K562 (cell line): ENCODE measurements around the gene SLC6A7. TPM values are rescaled to one million over a fixed set of nuclear protein-coding genes. Genes with fewer than 3 reads are reported as not detected.

ENCODE experiments used
- CAMTA2 ChIP-seq: fragments of 250-450 bp; sonication (Bioruptor Pico); conservative IDR thresholded peaks from 2 replicates; pipeline ENCODE4 v1.5.1; 2022
- CBFA2T2 ChIP-seq: fragments of 450-650 bp; conservative IDR thresholded peaks from 2 replicates; pipeline ENCODE4 v1.6.1; 2017; ENCODE audit warnings: mild to moderate bottlenecking
- CBX3 ChIP-seq, 2 experiments: IDR thresholded peaks; 1 replicate in 1 of 2; 2 replicates in 1 of 2; pipeline ENCODE4 v1.6.1; 2012; ENCODE audit warnings: inconsistent platforms in 2 of 2, low read length in 2 of 2, borderline replicate concordance in 1 of 2, control low read depth in 1 of 2
- MBD2 ChIP-seq: sonication (generic); IDR thresholded peaks from 2 replicates; pipeline ENCODE4 v1.6.1; 2016; ENCODE audit warnings: low read depth, borderline replicate concordance
- MTF1 ChIP-seq: fragments of 250-450 bp; sonication (Bioruptor Pico); IDR thresholded peaks from 2 replicates; pipeline ENCODE4 v1.9.0; 2021; ENCODE audit warnings: moderate library complexity, mild to moderate bottlenecking, inconsistent platforms, borderline replicate concordance
- POLR2A ChIP-seq: fragments of 450-650 bp; conservative IDR thresholded peaks from 2 replicates; pipeline ENCODE4 v1.6.1; 2016
- RAD21 ChIP-seq, 2 experiments: fragments of 250-450 bp in 1 of 2; fragments of 450-650 bp in 1 of 2; sonication (Bioruptor Pico) in 1 of 2; formaldehyde crosslinking in 1 of 2; IDR thresholded peaks in 1 of 2; conservative IDR thresholded peaks in 1 of 2; 2 replicates each; pipeline versions ENCODE4 v1.4.0 to v1.8.0; 2020 to 2022; ENCODE audit warnings: mild to moderate bottlenecking in 2 of 2, moderate library complexity in 1 of 2
- REST ChIP-seq, 2 experiments: fragments of 450-650 bp; formaldehyde crosslinking in 1 of 2; IDR thresholded peaks; 2 replicates each; pipeline versions ENCODE4 v1.4.0 to v1.6.1; 2014 to 2020; ENCODE audit warnings: mild to moderate bottlenecking in 2 of 2, borderline replicate concordance in 1 of 2, low read depth in 1 of 2
- ZNF165 ChIP-seq: fragments of 250-450 bp; sonication (Bioruptor Pico); IDR thresholded peaks from 2 replicates; pipeline ENCODE4 v1.4.0; 2020; ENCODE audit warnings: borderline replicate concordance
- ZNF354B ChIP-seq: fragments of 250-450 bp; sonication (Bioruptor Pico); IDR thresholded peaks from 2 replicates; pipeline ENCODE4 v1.4.0; 2020
- polyA plus RNA-seq, 8 experiments: library from polyadenylated mRNA; depleted of rRNA in 4 of 8; stranded (reverse) in 5 of 8; unstranded in 3 of 8; fragments of >200 nt; fragmentation: Nextera tagmentation in 2 of 8; fragmentation: Illumina TruSeq in 1 of 8; extraction: Ambion mirVana in 2 of 8; extraction: Trizol in 1 of 8; gene quantifications; 2 replicates each; pipeline versions ENCODE4 v1.2.1 to v1.2.3, GENCODE V29; 2011 to 2014; ENCODE audit warnings: inconsistent platforms in 1 of 8, missing spikeins in 1 of 8
- total RNA-seq, 7 experiments: library from RNA; depleted of rRNA in 6 of 7; stranded (reverse); fragments of >200 nt in 6 of 7; fragmentation: Illumina TruSeq in 2 of 7; extraction: Trizol in 2 of 7; gene quantifications; 2 replicates each; pipeline versions ENCODE4 v1.2.1 to v1.2.3, GENCODE V29; 2011 to 2021; ENCODE audit warnings: low replicate concordance in 1 of 7
- TF ChIP-seq, protein P1 (sequence below), 2 experiments: IDR thresholded peaks; 2 replicates each; pipeline ENCODE4 v1.6.1; 2012; ENCODE audit warnings: improper control_type of control experiment in 2 of 2, low read depth in 2 of 2, low read length in 2 of 2, borderline replicate concordance in 1 of 2

Gene SLC6A7
- total and polyA plus RNA-seq, 9 of the 15 experiments (the other 6 are each of a cell fraction or from before 2014, with no cell fraction given): not detected

GRCh38 chr5:150256410-150257064 is 66.7 kb downstream of the SLC6A7 start (continued):
- peak; percentile 41; the same call in 1 of the 2 replicates for TF ChIP-seq REST (IDR thresholded peaks at IDR 0.05; ENCODE audit: borderline replicate concordance)
- TF ChIP-seq REST (CRISPR knock-in tag; IDR thresholded peaks at IDR 0.05; ENCODE audit: low read depth): no peak
- no peak for TF ChIP-seq CBX3 (IDR thresholded peaks at IDR 0.05; ENCODE audit: borderline replicate concordance in 1 of 2, low read length in 2 of 2)
- no peak for TF ChIP-seq POLR2A
- no peak for TF ChIP-seq ZNF165 (CRISPR knock-in tag)
- no peak for TF ChIP-seq ZNF354B (CRISPR knock-in tag)
- TF ChIP-seq RAD21 (CRISPR knock-in tag; conservative IDR thresholded peaks at IDR 0.05 in 1 of 2, IDR thresholded peaks at IDR 0.05 in 1 of 2): peak; percentile 35 to 58; a peak in 3 of 4 replicates
- TF ChIP-seq MTF1 (CRISPR knock-in tag): no peak
- TF ChIP-seq CBFA2T2: no peak
- no peak for TF ChIP-seq MBD2
- TF ChIP-seq, protein P1, sequence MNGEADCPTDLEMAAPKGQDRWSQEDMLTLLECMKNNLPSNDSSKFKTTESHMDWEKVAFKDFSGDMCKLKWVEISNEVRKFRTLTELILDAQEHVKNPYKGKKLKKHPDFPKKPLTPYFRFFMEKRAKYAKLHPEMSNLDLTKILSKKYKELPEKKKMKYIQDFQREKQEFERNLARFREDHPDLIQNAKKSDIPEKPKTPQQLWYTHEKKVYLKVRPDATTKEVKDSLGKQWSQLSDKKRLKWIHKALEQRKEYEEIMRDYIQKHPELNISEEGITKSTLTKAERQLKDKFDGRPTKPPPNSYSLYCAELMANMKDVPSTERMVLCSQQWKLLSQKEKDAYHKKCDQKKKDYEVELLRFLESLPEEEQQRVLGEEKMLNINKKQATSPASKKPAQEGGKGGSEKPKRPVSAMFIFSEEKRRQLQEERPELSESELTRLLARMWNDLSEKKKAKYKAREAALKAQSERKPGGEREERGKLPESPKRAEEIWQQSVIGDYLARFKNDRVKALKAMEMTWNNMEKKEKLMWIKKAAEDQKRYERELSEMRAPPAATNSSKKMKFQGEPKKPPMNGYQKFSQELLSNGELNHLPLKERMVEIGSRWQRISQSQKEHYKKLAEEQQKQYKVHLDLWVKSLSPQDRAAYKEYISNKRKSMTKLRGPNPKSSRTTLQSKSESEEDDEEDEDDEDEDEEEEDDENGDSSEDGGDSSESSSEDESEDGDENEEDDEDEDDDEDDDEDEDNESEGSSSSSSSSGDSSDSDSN (IDR thresholded peaks at IDR 0.05; ENCODE audit: borderline replicate concordance in 1 of 2, low read depth in 2 of 2, low read length in 2 of 2): no peak
- no peak for TF ChIP-seq CAMTA2
